ENCODE measurements around the gene DCAF16.

DNA sequence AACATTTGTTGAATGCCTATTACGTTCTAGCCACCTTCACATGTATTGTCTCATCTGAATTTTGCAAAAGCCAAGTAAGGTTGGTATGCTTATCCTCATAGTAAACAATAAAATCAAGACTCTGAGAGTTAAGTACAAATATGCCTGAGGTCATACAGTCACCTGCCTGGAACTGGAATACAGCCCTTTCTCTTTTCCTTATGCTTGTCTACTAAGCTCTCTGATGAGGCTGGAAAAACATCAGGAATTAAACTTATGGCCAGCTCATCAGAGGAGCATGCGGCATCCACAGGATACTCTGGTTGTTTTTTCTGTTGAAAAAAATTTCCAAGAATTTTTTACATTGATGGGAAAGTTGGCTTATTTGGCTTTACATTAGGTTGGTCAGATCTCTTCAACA is 35.7 kb upstream of the DCAF16 start:
- no peak for TF ChIP-seq POLR2A (IDR thresholded peaks at IDR 0.05)
- TF ChIP-seq, protein P1, sequence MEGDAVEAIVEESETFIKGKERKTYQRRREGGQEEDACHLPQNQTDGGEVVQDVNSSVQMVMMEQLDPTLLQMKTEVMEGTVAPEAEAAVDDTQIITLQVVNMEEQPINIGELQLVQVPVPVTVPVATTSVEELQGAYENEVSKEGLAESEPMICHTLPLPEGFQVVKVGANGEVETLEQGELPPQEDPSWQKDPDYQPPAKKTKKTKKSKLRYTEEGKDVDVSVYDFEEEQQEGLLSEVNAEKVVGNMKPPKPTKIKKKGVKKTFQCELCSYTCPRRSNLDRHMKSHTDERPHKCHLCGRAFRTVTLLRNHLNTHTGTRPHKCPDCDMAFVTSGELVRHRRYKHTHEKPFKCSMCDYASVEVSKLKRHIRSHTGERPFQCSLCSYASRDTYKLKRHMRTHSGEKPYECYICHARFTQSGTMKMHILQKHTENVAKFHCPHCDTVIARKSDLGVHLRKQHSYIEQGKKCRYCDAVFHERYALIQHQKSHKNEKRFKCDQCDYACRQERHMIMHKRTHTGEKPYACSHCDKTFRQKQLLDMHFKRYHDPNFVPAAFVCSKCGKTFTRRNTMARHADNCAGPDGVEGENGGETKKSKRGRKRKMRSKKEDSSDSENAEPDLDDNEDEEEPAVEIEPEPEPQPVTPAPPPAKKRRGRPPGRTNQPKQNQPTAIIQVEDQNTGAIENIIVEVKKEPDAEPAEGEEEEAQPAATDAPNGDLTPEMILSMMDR (IDR thresholded peaks at IDR 0.05), result no peak
